GM12874 (cell line): ENCODE data around the gene WNK2.

Experiments used
- CTCF ChIP-seq: IDR thresholded peaks from 2 replicates; pipeline ENCODE4 v1.5.1; 2011; ENCODE audit warnings: low read depth, mild to moderate bottlenecking, control low read depth, low read length, moderate library complexity; ENCODE audit not compliant: insufficient read depth

Gene WNK2

GRCh38 chr9:93228030-93228429, 44.1 kb downstream of the WNK2 start:
- no peak for TF ChIP-seq CTCF

GRCh38 chr9:93228453-93228852, 44.5 kb downstream of the WNK2 start:
- TF ChIP-seq CTCF, result no peak

GRCh38 chr9:93229636-93230035, 45.7 kb downstream of the WNK2 start:
- TF ChIP-seq CTCF, result no peak

GRCh38 chr9:93230185-93230584, 46.2 kb downstream of the WNK2 start:
- TF ChIP-seq CTCF, result no peak

GRCh38 chr9:93230601-93231000, 46.7 kb downstream of the WNK2 start:
- TF ChIP-seq CTCF, result no peak

GRCh38 chr9:93231121-93231694, 47.3 kb downstream of the WNK2 start:
- no peak for TF ChIP-seq CTCF

- TF ChIP-seq CTCF, result no peak
Measured at GRCh38 chr9:93231716-93232115, 47.8 kb downstream of the WNK2 start.
